H9 (cell line): Measurements from ENCODE around the gene TTC33. TPM values are rescaled to one million over a fixed set of nuclear protein-coding genes. Genes with fewer than 3 reads are reported as not detected.

Source experiments
- DNase-seq: peaks from one replicate; pipeline ENCODE4 v3.0.0-alpha.2; 2017
- H2AFZ ChIP-seq: one replicate; pipeline ENCODE4 v1.6.1; 2013; ENCODE audit warnings: mild to moderate bottlenecking, low read length, control low read depth, moderate library complexity
- H2AK5ac ChIP-seq: 2 replicates; pipeline ENCODE4 v1.6.1; 2013; ENCODE audit warnings: low read length, control low read depth, mixed read lengths; ENCODE audit not compliant: insufficient read length
- H2BK120ac ChIP-seq: one replicate; pipeline ENCODE4 v1.6.1; 2013; ENCODE audit warnings: low read depth, mild to moderate bottlenecking, low read length, control low read depth, inconsistent platforms; ENCODE audit not compliant: poor library complexity, severe bottlenecking
- H2BK12ac ChIP-seq: 2 replicates; pipeline ENCODE4 v1.6.1; 2013; ENCODE audit warnings: low read length, control low read depth, mixed read lengths, low read depth; ENCODE audit not compliant: insufficient read length
- H2BK15ac ChIP-seq: 2 replicates; pipeline ENCODE4 v1.6.1; 2013; ENCODE audit warnings: low read depth, low read length, control low read depth
- H2BK20ac ChIP-seq: one replicate; pipeline ENCODE4 v1.6.1; 2013; ENCODE audit warnings: low read depth, mild to moderate bottlenecking, low read length, control low read depth, inconsistent platforms; ENCODE audit not compliant: poor library complexity, severe bottlenecking
- H2BK5ac ChIP-seq: 2 replicates; pipeline ENCODE4 v1.6.1; 2013; ENCODE audit warnings: low read length, control low read depth, mixed read lengths; ENCODE audit not compliant: insufficient read length
- H3K14ac ChIP-seq: 2 replicates; pipeline ENCODE4 v1.6.1; 2013; ENCODE audit warnings: low read length, control low read depth; ENCODE audit not compliant: insufficient read depth
- H3K18ac ChIP-seq: 2 replicates; pipeline ENCODE4 v1.6.1; 2013; ENCODE audit warnings: low read depth, mild to moderate bottlenecking, mixed read lengths, low read length, control low read depth; ENCODE audit not compliant: insufficient read length
- H3K23ac ChIP-seq: 2 replicates; pipeline ENCODE4 v1.6.1; 2013; ENCODE audit warnings: low read length, control low read depth, mixed read lengths, low read depth; ENCODE audit not compliant: insufficient read length
- H3K23me2 ChIP-seq: 2 replicates; pipeline ENCODE4 v1.6.1; 2013; ENCODE audit warnings: low read depth, mild to moderate bottlenecking, mixed read lengths, low read length, control low read depth; ENCODE audit not compliant: insufficient read length, poor library complexity, severe bottlenecking
- H3K27ac ChIP-seq: 2 replicates; pipeline ENCODE4 v1.5.1; 2013; ENCODE audit warnings: low read length, control low read depth, mixed read lengths, low read depth; ENCODE audit not compliant: insufficient read length
- H3K27me3 ChIP-seq: 2 replicates; pipeline ENCODE4 v1.6.1; 2013; ENCODE audit warnings: low read length, control low read depth, inconsistent platforms; ENCODE audit not compliant: insufficient read depth
- H3K4ac ChIP-seq: 2 replicates; pipeline ENCODE4 v1.6.1; 2013; ENCODE audit warnings: low read depth, mild to moderate bottlenecking, control low read depth, inconsistent platforms, low read length, moderate library complexity
- H3K4me1 ChIP-seq: 2 replicates; pipeline ENCODE4 v1.6.1; 2013; ENCODE audit warnings: low read length, control low read depth, inconsistent platforms; ENCODE audit not compliant: insufficient read depth
- H3K4me2 ChIP-seq: 2 replicates; pipeline ENCODE4 v1.6.1; 2013; ENCODE audit warnings: low read length, control low read depth, mixed read lengths; ENCODE audit not compliant: insufficient read length, insufficient read depth
- H3K56ac ChIP-seq: 2 replicates; pipeline ENCODE4 v1.6.1; 2013; ENCODE audit warnings: low read depth, mild to moderate bottlenecking, mixed read lengths, low read length, control low read depth; ENCODE audit not compliant: insufficient read length
- H3K79me1 ChIP-seq: 2 replicates; pipeline ENCODE4 v1.6.1; 2013; ENCODE audit warnings: low read depth, mild to moderate bottlenecking, moderate library complexity, low read length, control low read depth, inconsistent platforms; ENCODE audit not compliant: insufficient read depth, poor library complexity, severe bottlenecking
- H3K79me2 ChIP-seq: 2 replicates; pipeline ENCODE4 v1.6.1; 2013; ENCODE audit warnings: low read length, control low read depth, inconsistent platforms; ENCODE audit not compliant: insufficient read depth
- H3K9ac ChIP-seq: 2 replicates; pipeline ENCODE4 v1.6.1; 2013; ENCODE audit warnings: low read length, control low read depth, mixed read lengths; ENCODE audit not compliant: insufficient read length; ENCODE audit errors: extremely low read depth
- H3K9me3 ChIP-seq: one replicate; pipeline ENCODE4 v1.6.1; 2013; ENCODE audit warnings: low read depth, low read length, inconsistent platforms; ENCODE audit not compliant: control insufficient read depth
- H3T11ph ChIP-seq: one replicate; pipeline ENCODE4 v1.6.1; 2013; ENCODE audit warnings: mild to moderate bottlenecking, low read length, control low read depth, inconsistent platforms
- H4K20me1 ChIP-seq: one replicate; pipeline ENCODE4 v1.6.1; 2013; ENCODE audit not compliant: control insufficient read depth, insufficient read length, insufficient read depth
- H4K5ac ChIP-seq: 2 replicates; pipeline ENCODE4 v1.6.1; 2013; ENCODE audit warnings: low read depth, mild to moderate bottlenecking, mixed read lengths, low read length, control low read depth; ENCODE audit not compliant: insufficient read length
- H4K8ac ChIP-seq: replicated peaks from 2 replicates; pipeline ENCODE4 v1.6.1; 2013; ENCODE audit warnings: low read length, control low read depth, mixed read lengths, low read depth; ENCODE audit not compliant: insufficient read length
- H4K91ac ChIP-seq: 2 replicates; pipeline ENCODE4 v1.6.1; 2013; ENCODE audit warnings: low read depth, mild to moderate bottlenecking, moderate library complexity, mixed read lengths, low read length, control low read depth; ENCODE audit not compliant: insufficient read length
- H3K27ac Mint-ChIP-seq, 3 experiments: 2 replicates in 2 of 3; 3 replicates in 1 of 3; pipeline ENCODE4 v1.8.0; 2020 to 2021; ENCODE audit warnings: mixed read lengths in 3 of 3, mild to moderate bottlenecking in 1 of 3, moderate library complexity in 1 of 3
- H3K27me3 Mint-ChIP-seq: 2 replicates; pipeline ENCODE4 v1.8.0; 2021; ENCODE audit warnings: low read depth, mild to moderate bottlenecking, moderate library complexity, mixed read lengths
- H3K36me3 Mint-ChIP-seq, 3 experiments: 2 replicates in 2 of 3; 3 replicates in 1 of 3; pipeline ENCODE4 v1.8.0; 2020 to 2021; ENCODE audit warnings: low read depth in 3 of 3, mixed read lengths in 3 of 3; ENCODE audit not compliant: insufficient read depth in 1 of 3
- H3K4me1 Mint-ChIP-seq, 2 experiments: 2 replicates each; pipeline ENCODE4 v1.8.0; 2020; ENCODE audit warnings: mixed read lengths in 2 of 2
- H3K4me3 Mint-ChIP-seq, 2 experiments: 2 replicates in 1 of 2; 3 replicates in 1 of 2; pipeline ENCODE4 v1.8.0; 2020 to 2021; ENCODE audit warnings: mild to moderate bottlenecking in 2 of 2, mixed read lengths in 2 of 2, moderate library complexity in 1 of 2
- H3K9me3 Mint-ChIP-seq, 2 experiments: 2 replicates in 1 of 2; 3 replicates in 1 of 2; pipeline ENCODE4 v1.8.0; 2020; ENCODE audit warnings: mild to moderate bottlenecking in 2 of 2, mixed read lengths in 2 of 2, moderate library complexity in 1 of 2
- CTCF ChIP-seq: fragments of 200-600 bp; sonication (generic); conservative IDR thresholded peaks from 3 replicates; pipeline ENCODE4 v1.8.0; 2021; ENCODE audit warnings: antibody characterized with exemption, mild to moderate bottlenecking
- WGBS: extraction: QIAGEN DNeasy Blood & Tissue Kit; methylation state at CpG from one replicate; pipeline ENCODE4 v1.1.7; 2013; ENCODE audit warnings: missing lambda C conversion rate, low lambda C conversion rate, mixed read lengths; ENCODE audit not compliant: insufficient read length; ENCODE audit errors: extremely low coverage; 5-methylcytosine and 5-hydroxymethylcytosine counted together
- total RNA-seq: library from RNA; stranded (reverse); gene quantifications from 2 replicates; pipeline ENCODE4 v1.2.1, GENCODE V29; 2021

Gene TTC33
- total RNA-seq, 1 experiment from 2014 or later = 7.3 TPM

GRCh38 chr5:40505031-40505430 is 250.7 kb downstream of the TTC33 start:
- Histone ChIP-seq H3K4ac (no peak overlapping the region), H4K8ac (no peak overlapping the region), H2BK20ac (no peak overlapping the region), H3K27me3 (no peaks in the 10 kb centered on the region), H3K18ac (no peak overlapping the region), H2BK12ac (no peak overlapping the region), H4K20me1 (no peaks in the 10 kb centered on the region), H4K5ac (no peak overlapping the region), H2BK15ac (no peak overlapping the region), H3K79me2 (no peaks in the 10 kb centered on the region), H3K14ac (no peak overlapping the region), H2BK5ac (no peak overlapping the region), H3K56ac (no peak overlapping the region), H3K79me1 (no peaks in the 10 kb centered on the region), H3K9ac (no peak overlapping the region), H3K27ac (no peak overlapping the region), H2AFZ (no peak overlapping the region), H3T11ph (no peak overlapping the region), H2BK120ac (no peak overlapping the region), H3K23ac (no peak overlapping the region), H3K4me1 (no peaks in the 10 kb centered on the region; the same call in 1 of the 2 replicates), H3K4me2 (no peak overlapping the region), H3K9me3 (no peaks in the 10 kb centered on the region), H4K91ac (no peak overlapping the region), H3K23me2 (no peaks in the 10 kb centered on the region), H2AK5ac (no peak overlapping the region)
- peaks cover 0 to 4% of the 10 kb centered on the region in 2 experiments; a peak in 3 of 4 replicates for H3K4me1 Mint-ChIP-seq
- no peaks in the 10 kb centered on the region for H3K9me3 Mint-ChIP-seq
- no peak for DNase-seq
- no peak overlapping the region for H3K27ac Mint-ChIP-seq
- H3K36me3 Mint-ChIP-seq = no peaks in the 10 kb centered on the region
- H3K4me3 Mint-ChIP-seq = no peak overlapping the region
- no peak for TF ChIP-seq CTCF
- no CpG with 5 or more reads among the region's 4 CpGs for WGBS
- H3K27me3 Mint-ChIP-seq = no peaks in the 10 kb centered on the region
